Measurements from ENCODE around the gene PLA2G3.

PLA2G3 gene

DNA sequence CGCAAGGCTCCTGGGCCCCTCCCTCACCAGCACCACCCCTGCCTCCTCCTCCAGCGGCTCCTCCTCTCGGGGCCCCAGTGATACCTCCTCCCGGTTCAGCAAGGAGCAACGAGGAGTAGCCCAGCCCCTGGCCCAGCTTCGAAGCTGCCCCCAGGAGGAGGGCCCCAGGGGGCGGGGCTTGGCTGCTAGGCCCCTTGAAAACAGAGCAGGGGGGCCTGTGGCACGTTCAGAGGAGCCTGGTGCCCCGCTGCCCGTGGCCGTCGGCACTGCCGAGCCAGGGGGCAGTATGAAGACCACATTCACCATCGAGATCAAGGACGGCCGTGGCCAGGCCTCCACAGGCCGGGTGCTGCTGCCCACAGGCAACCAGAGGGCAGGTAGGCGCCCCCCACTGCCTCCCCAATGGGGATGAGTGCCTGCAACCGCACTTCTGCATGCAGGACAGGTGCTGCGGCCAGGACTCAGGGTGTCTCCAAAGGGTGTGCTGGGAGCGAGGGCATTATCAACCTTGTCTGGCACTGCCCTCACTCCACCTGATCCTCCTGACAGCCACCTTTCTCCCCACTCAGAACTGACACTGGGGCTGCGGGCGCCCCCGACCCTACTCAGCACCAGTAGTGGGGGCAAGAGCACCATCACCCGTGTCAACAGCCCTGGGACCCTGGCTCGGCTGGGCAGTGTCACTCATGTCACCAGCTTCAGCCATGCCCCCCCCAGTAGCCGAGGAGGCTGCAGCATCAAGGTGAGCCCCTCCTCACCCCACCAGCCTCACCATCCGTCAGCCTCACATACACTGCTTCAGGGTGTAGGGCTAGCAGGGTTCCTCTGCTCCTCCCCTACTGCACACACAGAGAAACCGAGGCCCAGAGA is 49.0 kb downstream of the PLA2G3 start:
- ChIA-PET CTCF (no interaction called here), POLR2A (ENCODE audit: low non-redundant PET) (no interaction called here)
- no peak for DNase-seq (ENCODE audit: low spot score)
- no peak overlapping the region for H3K27ac ChIP-seq
- TF ChIP-seq, protein P1, sequence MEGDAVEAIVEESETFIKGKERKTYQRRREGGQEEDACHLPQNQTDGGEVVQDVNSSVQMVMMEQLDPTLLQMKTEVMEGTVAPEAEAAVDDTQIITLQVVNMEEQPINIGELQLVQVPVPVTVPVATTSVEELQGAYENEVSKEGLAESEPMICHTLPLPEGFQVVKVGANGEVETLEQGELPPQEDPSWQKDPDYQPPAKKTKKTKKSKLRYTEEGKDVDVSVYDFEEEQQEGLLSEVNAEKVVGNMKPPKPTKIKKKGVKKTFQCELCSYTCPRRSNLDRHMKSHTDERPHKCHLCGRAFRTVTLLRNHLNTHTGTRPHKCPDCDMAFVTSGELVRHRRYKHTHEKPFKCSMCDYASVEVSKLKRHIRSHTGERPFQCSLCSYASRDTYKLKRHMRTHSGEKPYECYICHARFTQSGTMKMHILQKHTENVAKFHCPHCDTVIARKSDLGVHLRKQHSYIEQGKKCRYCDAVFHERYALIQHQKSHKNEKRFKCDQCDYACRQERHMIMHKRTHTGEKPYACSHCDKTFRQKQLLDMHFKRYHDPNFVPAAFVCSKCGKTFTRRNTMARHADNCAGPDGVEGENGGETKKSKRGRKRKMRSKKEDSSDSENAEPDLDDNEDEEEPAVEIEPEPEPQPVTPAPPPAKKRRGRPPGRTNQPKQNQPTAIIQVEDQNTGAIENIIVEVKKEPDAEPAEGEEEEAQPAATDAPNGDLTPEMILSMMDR (conservative IDR thresholded peaks at IDR 0.05; ENCODE audit: low read depth): no peak

DNA sequence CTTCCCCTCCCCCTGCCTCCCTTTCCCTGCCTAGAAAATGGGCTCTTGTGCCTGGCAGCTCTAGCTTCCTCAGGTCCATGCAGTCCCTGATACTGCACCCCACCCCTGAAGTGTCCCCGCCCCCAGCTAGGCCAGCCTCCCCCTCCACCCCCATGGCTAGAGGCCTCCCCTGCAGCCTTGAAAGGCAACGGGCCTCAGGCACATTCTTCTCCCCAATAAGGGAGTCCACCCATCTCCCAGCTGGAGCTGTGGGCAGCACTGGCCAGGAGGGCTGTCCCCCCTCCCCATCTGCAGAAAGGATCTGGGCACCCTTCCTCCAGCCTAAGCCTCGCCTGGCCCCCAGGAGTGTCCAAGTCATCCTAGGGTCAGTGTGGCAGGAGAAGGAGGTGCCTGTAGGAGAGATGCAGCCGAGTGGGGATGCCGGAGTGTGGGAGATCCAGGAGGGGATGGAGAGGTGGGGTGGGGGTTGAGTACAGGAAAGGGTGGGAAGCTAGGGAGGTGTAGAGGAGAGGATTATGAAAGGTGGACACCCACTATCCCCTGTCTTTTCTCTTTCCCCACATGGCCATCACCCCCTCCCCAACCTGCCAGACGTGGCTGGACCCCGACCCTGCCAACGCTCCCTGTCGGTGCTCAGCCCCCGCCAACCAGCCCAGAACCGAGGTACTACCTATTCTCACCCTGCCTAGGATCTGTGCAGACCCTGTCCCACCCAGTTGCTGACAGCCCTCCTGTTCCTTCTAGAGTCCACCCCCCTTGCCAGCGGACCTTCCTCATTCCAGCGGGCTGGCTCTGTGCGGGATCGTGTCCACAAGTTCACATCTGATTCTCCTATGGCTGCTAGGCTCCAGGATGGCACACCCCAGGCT is 49.9 kb downstream of the PLA2G3 start:
- peak overlapping the region; percentile 10; the same call in 1 of the 2 replicates for H3K27ac ChIP-seq
- POLR2A ChIA-PET (ENCODE audit: low non-redundant PET): no interaction called here
- TF ChIP-seq, protein P1 (conservative IDR thresholded peaks at IDR 0.05; ENCODE audit: low read depth): no peak
- no peak for DNase-seq (ENCODE audit: low spot score)
- CTCF ChIA-PET: no interaction called here

DNA sequence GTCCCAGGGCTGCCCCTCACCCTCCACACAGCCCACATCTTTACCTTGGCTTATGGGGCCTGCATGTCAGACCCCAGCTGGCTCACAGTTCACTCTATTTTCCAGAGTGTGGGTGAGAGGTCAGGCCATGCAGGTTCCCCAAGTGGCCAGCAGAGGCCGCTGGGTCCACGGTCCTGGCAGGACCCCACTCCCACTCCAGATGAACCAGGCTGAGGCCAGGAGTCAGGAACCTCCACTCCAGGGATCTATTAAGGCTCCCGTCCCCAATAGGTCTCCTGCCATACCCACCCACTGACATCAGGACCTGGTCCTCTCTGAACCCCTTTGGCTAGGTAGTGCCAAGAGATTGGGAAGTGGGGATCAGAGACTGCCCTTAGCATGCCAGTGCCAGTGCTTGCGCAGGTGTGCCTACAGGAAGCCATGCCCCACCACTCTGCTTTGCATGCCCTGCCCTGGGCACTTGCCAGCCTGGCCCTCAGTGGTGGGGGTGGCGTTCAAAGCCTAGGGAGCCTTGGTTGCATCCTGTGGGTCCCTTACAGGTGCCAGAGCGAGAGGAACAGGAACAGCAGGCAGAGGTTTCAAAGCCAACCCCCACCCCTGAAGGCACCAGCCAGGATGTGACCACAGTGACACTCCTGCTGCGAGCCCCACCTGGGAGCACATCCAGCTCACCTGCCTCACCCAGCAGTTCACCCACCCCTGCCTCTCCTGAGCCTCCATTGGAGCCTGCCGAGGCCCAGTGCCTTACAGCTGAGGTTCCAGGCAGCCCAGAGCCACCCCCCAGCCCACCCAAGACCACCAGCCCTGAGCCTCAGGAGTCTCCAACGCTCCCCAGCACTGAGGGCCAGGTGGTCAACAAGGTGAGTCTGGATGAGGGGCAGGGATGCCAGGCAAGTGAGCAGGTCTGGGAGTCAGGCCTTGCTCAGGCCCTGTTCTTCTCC is 50.9 kb downstream of the PLA2G3 start:
- CTCF ChIA-PET: interaction anchor here (0.6 to 0.7 kb wide), 3 partner anchors 66 to 101 kb away, joined by 3 to 4 read pairs (median 4); no protein-coding TSS in a partner anchor
- DNase-seq (ENCODE audit: low spot score): no peak
- TF ChIP-seq, protein P1 (conservative IDR thresholded peaks at IDR 0.05; ENCODE audit: low read depth): peak; percentile 84
- H3K27ac ChIP-seq: peak overlapping the region; percentile 86
- POLR2A ChIA-PET (ENCODE audit: low non-redundant PET): no interaction called here

DNA sequence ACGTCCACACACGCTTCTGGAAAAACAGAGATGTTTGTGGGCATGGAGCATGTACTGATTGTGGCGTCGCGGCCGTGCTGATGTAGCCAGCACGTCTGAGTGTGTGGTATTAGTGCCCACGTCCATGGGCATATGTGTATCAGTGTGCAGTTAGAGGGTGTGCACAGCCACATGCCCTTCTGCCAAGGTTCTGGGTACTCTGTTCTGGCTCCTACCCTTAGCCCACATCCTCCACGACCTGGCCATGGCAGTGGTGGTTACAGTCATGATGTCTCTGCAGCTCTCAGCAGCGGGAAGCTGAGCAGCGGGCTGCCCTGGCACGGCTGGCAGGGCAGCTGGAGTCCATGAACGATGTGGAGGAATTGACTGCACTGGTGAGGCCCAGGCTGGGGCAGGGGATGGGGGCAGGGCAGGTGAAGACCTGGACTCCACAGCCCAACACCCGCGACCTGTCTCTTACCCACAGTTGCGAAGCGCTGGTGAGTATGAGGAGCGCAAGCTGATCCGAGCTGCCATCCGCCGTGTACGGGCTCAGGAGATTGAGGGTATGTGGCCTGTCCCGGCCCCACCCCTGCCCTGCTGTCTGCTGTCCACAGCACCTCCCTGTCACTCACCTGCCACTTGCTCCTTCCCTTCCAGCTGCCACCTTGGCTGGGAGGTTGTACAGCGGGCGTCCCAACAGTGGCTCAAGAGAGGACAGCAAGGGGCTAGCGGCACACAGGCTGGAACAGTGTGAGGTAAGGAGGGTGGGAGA is 51.9 kb downstream of the PLA2G3 start:
- TF ChIP-seq, protein P1 (conservative IDR thresholded peaks at IDR 0.05; ENCODE audit: low read depth): no peak
- ChIA-PET CTCF (interaction anchor here (0.6 to 0.7 kb wide), 3 partner anchors 67 to 102 kb away, joined by 3 to 4 read pairs (median 4); no protein-coding TSS in a partner anchor), POLR2A (ENCODE audit: low non-redundant PET) (no interaction called here)
- DNase-seq (ENCODE audit: low spot score): no peak
- H3K27ac ChIP-seq: peak overlapping the region; percentile 86

DNA sequence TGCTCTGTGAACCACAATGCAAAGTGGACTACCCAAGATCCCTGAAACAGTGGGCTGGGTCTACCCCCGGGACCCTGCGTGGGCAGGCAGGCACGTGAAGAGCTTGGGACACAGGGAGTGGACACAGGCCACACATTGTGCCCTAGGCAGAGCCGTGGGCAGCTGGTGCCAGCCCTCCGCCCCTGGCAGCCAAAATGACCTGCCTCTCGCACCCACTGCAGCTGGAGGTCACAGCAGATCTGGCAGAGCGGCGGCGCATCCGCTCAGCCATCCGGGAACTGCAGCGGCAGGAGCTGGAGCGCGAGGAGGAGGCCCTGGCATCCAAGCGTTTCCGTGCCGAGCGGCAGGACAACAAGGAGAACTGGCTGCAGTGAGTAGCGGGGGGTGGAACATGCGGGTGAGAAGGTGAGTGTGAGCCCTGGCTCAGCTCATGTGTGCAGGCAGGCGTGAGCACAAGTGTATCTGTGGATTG is 52.5 kb downstream of the PLA2G3 start:
- CTCF ChIA-PET: no interaction called here
- peak overlapping the region; percentile 86 for H3K27ac ChIP-seq
- POLR2A ChIA-PET (ENCODE audit: low non-redundant PET): no interaction called here
- TF ChIP-seq, protein P1 (conservative IDR thresholded peaks at IDR 0.05; ENCODE audit: low read depth): no peak
- DNase-seq (ENCODE audit: low spot score): no peak

All from RWPE1 (cell line).